Transverse colon (tissue), 4 donors: ENCODE measurements around the gene SIDT2.

Experiments used
- CTCF ChIP-seq, 5 experiments: fragments of 200-600 bp in 3 of 5; fragments of 450-650 bp in 2 of 5; sonication (generic) in 3 of 5; IDR thresholded peaks; 1 replicate in 2 of 5; 2 replicates in 3 of 5; pipeline ENCODE4 v1.5.1; 2016 to 2017; ENCODE audit warnings: antibody characterized with exemption in 5 of 5, inconsistent platforms in 3 of 5, mild to moderate bottlenecking in 2 of 5, moderate library complexity in 1 of 5
- EP300 ChIP-seq: sonication (generic); formaldehyde crosslinking; IDR thresholded peaks from one replicate; pipeline ENCODE4 v1.6.1; 2017; ENCODE audit warnings: antibody characterized with exemption, low read depth
- POLR2A ChIP-seq: fragments of 450-650 bp; IDR thresholded peaks from one replicate; pipeline ENCODE4 v1.6.1; 2016; ENCODE audit warnings: antibody characterized with exemption, mild to moderate bottlenecking, moderate library complexity
- POLR2AphosphoS5 ChIP-seq, 3 donors: sonication (generic); formaldehyde crosslinking; IDR thresholded peaks; one replicate each; pipeline ENCODE4 v1.6.1; 2016; ENCODE audit warnings: antibody characterized with exemption in 3 of 3

DNA sequence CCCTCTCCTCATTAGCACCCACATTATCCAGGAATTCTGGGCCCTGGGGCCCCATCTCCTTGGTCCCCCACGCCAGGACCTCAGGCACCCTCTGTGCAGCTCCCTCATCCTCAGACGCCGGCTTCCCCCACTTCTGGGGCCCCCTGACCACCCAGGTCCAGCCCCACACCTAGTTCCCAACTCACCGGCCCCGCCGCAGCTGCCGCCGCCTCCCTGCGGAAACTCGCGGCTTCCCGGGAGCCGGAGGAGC is 53.2 kb downstream of the SIDT2 start, which contains the start of gene PCSK7:
- TF ChIP-seq CTCF (IDR thresholded peaks at IDR 0.05) (no peak), EP300 (no peak), POLR2A (peak; percentile 63), POLR2AphosphoS5 (IDR thresholded peaks at IDR 0.05) (peak in 2 of 3 donors; percentile 47 to 60)
